T47D (cell line): Measurements from ENCODE around the gene NEK4.
"Not testable (repeated sequence)": the region's sequence is repeated elsewhere in the genome, so short reads cannot be mapped to it uniquely, and the experiment has no call there.

Experiments
- DNase-seq, 2 experiments: peaks; one replicate each; pipeline versions ENCODE4 v3.0.0 to v3.0.0-alpha.2; 2011 to 2012; ENCODE audit warnings: low read depth in 1 of 2, low spot score in 1 of 2
- JUND ChIP-seq: IDR thresholded peaks from 2 replicates; pipeline ENCODE4 v1.6.1; 2012; ENCODE audit warnings: low read depth
- in situ Hi-C: cut with HindIII; loops from 2 replicates; pipeline ENCODE4 v1.10.0; 2016; ENCODE audit warnings: low sequenced_read_pairs, low pct_unique_long_range_greater_than_20kb

Gene NEK4

GRCh38 chr3:52771334-52771681 lies 568 bp upstream of the NEK4 start:
- no peak for DNase-seq
- in situ Hi-C loops, result no loop called here
- TF ChIP-seq JUND, result no peak

- DNase-seq, result no peak
- in situ Hi-C loops, result no loop called here
- TF ChIP-seq JUND, result no peak
These were observed 819 bp downstream of the NEK4 start for GRCh38 chr3:52769786-52770455.

- TF ChIP-seq JUND, result no peak
- in situ Hi-C loops, result no loop called here
- DNase-seq, result no peak
These were observed 7.3 kb downstream of the NEK4 start for GRCh38 chr3:52763466-52763865.

GRCh38 chr3:52756141-52756540 lies 14.6 kb downstream of the NEK4 start:
- in situ Hi-C loops, result no loop called here
- DNase-seq, result no peak
- no peak for TF ChIP-seq JUND

- in situ Hi-C loops, result no loop called here
- no peak for TF ChIP-seq JUND
- DNase-seq, result no peak
These were observed 16.4 kb downstream of the NEK4 start for GRCh38 chr3:52754373-52754772.

GRCh38 chr3:52752045-52752660 lies 18.6 kb downstream of the NEK4 start:
- DNase-seq, result peak in 1 of 2 experiments; percentile 28
- TF ChIP-seq JUND, result no peak

GRCh38 chr3:52743721-52744120 lies 27.0 kb downstream of the NEK4 start:
- no peak for TF ChIP-seq JUND
- in situ Hi-C loops, result no loop called here
- no peak for DNase-seq

More at GRCh38 chr3:52752045-52752660, 18.6 kb downstream of the NEK4 start:
- in situ Hi-C loops, result no loop called here

GRCh38 chr3:52743152-52743551 lies 27.6 kb downstream of the NEK4 start:
- in situ Hi-C loops, result no loop called here
- TF ChIP-seq JUND, result no peak
- no peak for DNase-seq

GRCh38 chr3:52742418-52743041 lies 28.2 kb downstream of the NEK4 start:
- TF ChIP-seq JUND, result no peak
- in situ Hi-C loops, result no loop called here
- peak; percentile 25 to 46 for DNase-seq

GRCh38 chr3:52739730-52740129 lies 31.0 kb downstream of the NEK4 start:
- no peak for TF ChIP-seq JUND
- in situ Hi-C loops, result no loop called here
- no peak for DNase-seq

GRCh38 chr3:52733256-52733891 lies 37.4 kb downstream of the NEK4 start:
- no peak for DNase-seq
- TF ChIP-seq JUND, result no peak
- in situ Hi-C loops, result no loop called here

GRCh38 chr3:52731590-52731989 lies 39.1 kb downstream of the NEK4 start:
- TF ChIP-seq JUND, result no peak
- DNase-seq, result no peak
- in situ Hi-C loops, result no loop called here

- TF ChIP-seq JUND, result no peak
- no peak for DNase-seq
- in situ Hi-C loops, result no loop called here
These were observed 40.1 kb downstream of the NEK4 start for GRCh38 chr3:52730681-52731080.

- DNase-seq, in situ Hi-C loops: not testable (repeated sequence)
These were observed 42.0 kb downstream of the NEK4 start for GRCh38 chr3:52728753-52729152.
